Activated CD8-positive, alpha-beta memory T cell treated with anti-CD3 and anti-CD28 coated beads, Interleukin-2, amount 50 U/mL, for 4 hours (primary cell): Measurements from ENCODE around the gene SSR2.
A peak's percentile ranks its signal among the peaks of the same experiment; 100 is the strongest.
"Not testable (repeated sequence)": the region's sequence is repeated elsewhere in the genome, so short reads cannot be mapped to it uniquely, and the experiment has no call there.

Experiments
- DNase-seq: peaks from one replicate; pipeline ENCODE4 v3.0.0-alpha.2; 2020

SSR2 gene

DNA sequence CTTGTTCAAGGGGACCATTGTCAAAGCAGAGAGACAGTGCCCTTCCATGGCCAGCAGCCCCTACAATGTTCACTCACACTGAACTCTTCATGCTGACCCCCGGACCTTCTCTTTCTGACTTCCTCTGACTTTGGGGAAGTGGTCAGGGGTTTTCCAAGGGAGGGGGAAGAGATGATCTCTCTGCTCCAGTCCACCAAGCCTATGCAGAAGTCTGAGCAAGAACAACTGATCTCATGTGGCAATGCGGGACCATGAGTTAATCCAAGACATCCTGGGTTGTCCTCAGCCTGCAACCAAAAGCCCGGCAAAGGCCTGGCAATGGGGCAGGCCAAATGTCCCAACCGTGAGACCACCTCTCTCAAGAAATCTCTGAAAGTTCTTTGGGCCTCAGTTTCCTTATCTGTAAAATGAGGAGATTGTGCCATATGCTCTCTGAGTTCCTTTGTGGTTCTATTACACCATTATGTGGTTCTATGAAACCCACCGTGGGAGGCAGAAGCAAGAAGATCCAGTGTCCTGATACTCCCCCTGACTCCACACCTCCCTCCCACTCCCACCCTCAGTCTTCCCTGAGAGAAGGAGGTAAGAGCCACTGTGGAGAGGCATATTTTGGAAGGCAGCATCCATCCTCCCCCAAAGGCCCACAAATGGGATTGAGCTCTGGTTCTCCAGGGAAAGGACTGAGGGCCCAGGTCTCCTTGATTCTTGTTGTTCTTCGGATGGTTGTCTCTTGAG, 30.6 kb downstream of the SSR2 start:
- no peak for DNase-seq

DNA sequence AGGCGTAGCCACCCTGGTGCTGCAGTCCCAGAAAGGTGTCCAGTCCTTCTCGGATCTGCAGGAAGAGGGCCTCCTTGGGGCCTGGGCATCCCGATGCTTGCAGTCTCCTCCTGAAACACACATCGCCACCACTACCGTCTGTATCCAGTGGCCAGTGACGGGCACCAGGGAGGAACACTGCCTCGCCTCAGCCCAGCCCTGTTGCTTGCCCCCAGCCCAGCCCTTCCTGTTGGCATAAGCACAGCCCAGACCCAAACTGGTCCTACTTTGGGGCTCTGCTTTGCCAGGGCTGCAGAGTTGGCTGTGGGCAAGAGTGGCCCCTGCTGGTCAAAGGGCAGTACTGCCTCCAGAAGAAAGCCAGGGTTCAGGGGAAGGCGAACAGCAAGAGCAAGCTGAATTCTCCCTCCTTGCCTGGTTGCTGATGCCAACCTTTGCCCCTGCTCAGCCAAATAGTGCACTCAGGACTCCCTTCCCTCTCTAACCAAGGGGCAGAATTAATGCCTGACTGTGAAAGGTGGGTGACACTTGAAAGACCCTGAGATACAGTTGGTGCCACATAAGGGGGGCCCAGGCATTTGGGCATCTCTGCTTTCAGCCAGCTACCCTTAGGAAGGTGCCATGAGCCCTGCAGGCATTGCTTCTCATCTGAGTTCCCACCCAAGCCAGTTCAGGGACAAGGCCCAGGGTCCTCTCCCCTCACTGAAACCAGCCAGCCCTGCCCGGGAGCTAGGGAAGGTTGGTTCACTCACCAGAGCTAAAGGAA, 31.3 kb downstream of the SSR2 start:
- peak; percentile 76 for DNase-seq

- DNase-seq: not testable (repeated sequence)
These were observed 35.7 kb downstream of the SSR2 start for GRCh38 chr1:155984903-155985645.

DNA sequence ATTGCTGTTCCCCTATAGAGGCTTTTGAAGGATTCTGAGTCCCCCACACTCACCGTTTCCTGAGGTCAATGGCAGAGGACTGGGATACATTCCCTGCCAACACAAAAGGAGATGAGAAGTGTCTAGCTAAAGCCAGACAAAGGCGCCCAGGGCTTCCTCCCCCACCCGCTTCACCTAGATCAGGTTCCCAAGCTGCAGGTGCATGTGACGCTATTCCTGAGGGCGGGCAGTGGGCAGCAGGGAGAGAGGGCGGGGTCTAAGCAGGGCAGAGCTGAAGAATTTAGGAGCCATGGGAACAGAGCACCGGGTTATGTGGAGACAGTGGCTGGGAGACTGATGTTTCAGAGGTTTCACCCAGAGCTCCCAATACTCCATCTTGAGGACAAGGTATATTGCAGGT, 36.4 kb downstream of the SSR2 start:
- DNase-seq: no peak

DNA sequence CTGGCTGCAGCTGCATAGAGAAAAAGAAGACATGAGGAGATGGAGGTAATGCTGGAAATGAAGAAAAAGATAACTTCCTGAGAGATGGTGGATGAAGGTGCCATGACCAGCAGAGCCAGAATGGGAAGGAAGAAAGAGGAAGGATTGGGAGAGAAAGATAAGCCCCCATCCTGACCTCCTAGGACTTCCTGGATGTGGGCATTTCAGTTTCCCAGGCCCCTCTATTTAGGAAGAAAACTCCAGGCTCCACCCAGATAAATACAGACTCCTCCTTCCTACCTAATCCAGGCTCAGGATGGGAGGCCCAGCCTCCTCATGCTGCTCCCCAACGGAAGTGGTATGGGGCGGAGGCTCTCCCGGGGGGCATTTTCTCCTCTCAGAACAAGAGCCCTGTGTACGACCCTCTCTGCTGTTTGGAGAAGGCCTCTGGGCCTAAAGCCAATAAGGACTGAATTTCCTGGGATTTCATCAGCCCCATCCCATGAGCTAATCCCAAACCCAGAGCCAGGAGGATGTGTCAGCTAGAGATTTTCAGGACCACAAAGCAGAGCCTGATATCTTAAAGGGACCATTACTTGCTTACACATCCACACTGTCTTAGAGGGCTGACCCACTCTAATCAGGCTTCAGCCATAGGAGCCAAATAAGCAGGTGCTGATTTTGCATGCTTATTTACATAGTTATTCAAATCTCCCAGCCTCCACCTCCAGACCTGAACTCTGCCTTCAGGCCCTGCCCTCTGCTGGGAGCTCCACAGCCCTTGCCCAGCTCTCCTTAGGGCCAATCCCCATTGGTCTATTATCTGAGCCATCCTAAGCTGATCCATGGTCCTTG, 37.3 kb downstream of the SSR2 start:
- no peak for DNase-seq

- no peak for DNase-seq
These were observed 38.6 kb downstream of the SSR2 start for GRCh38 chr1:155982106-155982505.

DNA sequence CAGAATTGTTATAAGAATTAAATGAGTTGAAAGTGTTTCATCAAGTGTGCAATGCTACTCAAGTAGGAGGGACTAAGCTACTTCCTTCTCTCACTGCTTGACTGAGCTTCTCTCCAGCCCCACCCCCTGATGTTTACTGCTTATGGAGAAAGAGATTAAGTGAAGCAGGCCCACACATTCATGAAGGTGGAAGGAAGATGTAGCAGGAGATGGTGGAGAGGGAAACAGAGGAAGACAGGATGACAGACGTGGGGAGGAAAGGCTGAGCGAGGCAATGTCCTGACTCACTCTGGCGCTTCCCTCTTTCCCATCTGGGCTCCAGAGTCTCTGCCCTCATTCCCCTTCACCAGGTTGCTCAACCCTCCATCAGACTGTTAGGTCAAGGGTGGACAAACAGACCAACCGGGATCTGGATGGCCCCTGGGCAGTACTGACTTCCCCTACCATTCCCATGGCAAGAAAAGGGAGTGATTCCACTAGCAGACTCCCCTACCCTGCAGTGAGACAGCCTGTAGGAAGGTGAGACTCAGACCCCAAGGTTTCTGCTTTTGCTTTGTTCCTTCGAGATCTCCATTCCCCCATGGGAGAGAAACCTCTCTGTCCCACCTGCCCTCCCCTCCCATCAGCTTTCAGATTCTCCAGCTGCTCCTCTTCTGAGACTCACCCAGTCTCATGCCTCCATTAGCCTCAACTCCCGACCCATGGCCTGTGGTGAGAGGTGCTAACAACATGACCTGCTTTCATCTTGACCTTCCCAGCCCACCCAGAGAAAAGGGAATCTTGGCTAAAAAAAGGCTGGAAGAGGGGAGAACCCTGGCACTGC, 39.3 kb downstream of the SSR2 start:
- no peak for DNase-seq

DNA sequence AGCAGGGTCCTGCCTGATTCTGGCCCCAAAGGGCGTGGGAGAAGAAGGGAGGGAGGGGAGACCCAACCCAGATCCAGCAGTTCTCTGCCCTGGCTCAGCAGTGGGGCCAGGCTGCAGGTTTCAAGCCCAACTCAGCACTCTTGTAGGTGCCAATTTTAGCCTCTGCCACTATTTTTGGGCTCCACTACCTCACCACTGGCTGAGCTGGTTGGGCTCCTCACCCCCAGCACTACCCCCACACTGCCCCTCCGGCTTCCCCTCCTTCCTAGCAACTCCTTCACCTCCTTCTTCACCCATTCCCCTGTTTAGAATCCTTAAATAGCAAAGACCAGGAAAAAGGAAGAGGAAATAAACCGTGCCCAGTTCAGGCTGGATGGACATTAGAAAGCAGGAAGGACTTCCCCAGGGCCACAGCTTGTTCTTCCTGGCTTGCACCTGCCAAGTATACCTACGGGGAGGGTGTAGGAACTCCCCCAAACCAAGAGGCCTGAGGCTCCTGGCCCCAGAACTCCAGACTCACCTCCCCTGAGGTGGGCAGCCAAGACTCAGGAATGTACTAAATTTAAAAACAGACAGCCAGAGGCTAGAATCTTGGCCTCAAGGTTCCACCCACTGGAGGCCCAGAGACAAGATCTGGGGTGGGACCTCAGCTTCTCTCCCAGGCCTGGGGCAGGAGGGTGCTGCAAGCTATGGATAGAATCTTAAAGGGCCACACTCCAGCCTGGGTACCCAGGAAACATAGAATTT, 41.0 kb downstream of the SSR2 start:
- DNase-seq: no peak

DNA sequence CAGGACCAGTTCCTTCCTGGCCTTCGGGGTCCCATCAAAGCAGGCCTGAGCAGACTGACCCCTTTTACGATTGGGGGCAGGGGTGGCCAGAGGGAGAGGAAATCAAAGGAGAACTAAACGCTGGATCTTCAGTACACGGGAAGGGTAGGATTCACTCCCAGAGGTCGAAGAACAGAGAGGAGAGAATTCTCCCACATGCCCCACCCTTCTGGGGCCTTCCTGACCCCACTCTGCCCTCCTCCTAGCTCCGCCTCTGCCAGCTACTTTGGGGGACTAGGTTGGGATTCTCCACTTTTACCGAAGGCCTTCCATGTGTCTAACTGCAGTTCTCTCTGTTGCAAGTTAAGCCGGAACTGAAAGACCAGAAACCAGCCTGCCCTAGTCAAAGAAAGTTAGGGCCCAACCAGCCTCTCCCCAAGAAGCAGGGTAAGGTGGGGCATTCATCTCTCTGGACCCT, 41.8 kb downstream of the SSR2 start:
- DNase-seq: no peak

DNA sequence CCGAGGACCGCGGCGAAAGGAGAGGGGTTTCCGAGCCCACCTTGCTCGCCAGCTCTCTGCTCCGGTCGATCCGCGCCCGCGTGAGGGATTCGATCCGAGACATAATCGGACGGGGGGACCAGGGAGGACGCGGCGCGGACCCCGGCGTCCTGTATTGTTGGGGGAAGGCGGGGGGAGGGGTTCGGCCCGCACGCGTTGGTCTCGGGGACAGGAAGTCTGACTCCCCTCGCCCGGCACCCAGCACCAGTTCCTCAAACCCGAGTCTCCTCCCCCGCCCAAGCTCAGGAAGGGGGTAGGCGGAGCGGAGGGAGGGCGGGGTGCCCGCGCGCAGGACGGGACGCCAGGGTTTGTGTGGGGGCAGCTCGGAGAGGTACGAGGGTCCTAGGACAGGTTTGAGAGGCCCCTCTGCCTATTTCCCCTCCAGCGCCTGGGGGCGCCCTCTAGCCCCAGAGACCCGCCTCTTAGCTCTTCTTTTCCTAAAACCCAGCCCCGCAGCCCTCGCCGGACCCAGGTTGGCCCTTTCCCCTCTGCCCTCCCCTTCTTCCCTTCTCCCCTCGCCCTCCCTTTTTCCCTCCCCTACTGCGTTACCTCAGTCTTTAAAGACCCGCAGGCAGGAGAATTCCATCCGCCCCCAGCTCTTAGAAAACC, 42.3 kb downstream of the SSR2 start, which contains the start of gene ARHGEF2:
ARHGEF2 (minus strand) TSS at position 223 of the 648 bp plus-strand sequence; CDS start at position 103, 120 bp downstream.
- peak; percentile 86 for DNase-seq

GRCh38 chr1:155977690-155978324, 42.9 kb downstream of the SSR2 start:
- DNase-seq: peak; percentile 79

- DNase-seq: peak; percentile 39
These were observed 43.6 kb downstream of the SSR2 start for GRCh38 chr1:155976913-155977689.

DNA sequence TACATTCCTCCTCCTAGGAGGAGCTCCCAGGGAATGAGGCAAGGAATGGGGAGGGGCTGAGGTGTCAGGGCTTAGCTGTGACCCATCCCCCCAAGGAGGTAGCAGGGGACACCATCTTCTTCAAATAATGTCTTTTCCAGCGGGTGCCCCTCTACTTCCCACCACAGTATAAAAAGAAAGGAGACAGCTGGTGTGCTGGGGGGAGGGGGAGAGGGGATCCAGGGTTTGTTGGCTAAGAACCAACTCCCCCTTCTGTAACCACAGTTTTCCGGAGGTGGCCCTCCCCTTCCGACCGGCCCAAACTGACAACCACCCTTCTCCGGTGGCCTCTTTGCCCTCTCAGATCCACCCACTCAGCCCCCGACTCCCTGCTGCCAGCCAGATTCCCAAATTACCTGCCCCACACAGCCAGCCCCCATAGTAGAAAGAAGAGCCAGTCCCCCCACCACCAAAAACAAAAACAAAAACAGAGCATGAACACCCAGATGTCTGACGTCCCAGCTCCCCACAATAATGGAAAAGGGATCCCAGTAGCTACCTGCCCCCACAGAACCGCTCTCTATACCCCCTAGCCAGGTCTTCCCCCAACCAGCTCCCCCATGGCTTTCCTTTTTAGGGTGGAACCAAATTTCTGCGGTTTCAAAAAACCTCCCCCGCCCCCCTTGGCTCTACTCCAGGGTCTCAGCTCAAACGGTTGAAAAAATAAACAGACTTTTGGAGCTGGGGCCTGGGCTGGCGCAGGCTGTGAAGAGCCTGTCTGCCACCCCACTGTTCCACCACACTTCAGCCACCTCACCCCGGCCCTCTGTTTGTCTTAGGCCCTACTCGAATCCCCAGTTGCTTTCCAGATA, 44.5 kb downstream of the SSR2 start:
- peak; percentile 79 for DNase-seq

DNA sequence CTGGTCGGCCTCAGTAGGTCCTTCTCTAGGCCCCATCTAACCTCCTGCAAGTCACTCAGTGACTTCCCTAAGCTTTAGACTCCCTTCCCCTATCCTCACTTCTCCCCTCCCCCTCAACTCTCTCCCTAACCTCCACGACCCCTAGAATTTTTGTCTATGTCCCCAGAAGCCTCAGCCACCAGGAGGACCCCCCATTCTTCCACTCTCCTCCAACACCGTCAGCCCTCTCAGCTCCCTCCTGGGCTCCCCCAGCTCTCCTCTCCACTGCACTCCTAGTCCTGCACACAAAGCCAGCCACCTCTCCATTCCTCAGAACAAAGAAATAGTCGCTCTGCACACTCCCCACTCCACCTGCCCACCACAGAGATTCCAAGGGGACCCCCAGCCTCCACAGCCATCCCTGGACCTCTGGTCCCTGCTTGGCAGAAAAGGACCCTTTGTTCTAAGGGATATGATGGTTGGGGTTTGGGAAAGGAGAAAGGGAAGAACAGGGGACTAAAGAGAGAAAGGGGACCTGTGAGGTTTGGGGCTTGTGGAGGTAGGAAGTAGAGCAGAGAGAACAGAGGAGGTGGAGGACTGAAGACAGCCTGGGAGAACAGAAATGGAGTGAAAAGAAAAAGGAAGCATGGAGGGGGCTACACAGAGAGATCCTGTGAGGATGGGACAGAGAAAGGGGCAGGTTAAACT, 45.2 kb downstream of the SSR2 start:
- no peak for DNase-seq

DNA sequence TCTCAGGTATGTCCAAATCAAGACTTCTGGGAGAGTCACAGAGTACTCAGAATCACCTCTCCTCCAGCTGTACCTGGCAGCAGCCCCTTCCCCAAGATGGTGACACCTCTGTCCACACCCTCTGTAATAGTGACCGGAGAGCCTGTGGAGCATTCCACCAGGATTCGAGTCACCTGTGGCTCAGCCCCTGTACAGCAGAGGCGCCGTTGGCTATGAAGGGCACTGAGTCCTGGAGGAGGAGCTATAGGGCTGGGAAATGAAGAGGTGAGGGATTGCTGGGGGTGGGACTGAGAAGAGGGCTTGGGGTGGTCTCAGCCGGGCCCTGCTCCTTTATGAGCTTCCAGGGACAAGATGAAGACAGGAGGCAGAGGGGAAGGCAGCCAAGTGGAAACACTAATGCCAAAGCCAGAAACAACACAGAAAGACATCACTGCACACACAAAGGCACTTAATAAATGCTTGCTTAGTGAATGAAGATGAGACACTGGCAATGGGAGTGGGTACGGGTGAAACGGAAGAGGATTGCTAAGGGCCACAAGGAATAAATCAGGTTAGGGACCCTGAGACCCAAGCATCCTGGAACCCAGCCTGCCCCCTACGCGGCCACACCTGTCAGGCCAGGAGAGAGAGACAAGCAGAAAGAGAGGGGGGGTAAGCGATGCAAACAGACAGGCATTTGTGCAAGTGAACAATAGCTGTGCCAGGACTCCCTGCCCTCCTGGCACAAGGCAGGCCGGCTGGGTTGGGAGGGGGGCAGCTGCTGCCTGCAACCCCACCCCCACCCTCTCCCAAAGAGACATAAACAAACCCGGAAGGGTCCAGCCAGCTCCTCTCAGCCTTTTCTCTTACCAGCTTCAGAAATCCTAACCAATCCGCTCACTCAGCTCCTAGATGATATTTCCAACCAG, 46.3 kb downstream of the SSR2 start:
- DNase-seq: no peak

DNA sequence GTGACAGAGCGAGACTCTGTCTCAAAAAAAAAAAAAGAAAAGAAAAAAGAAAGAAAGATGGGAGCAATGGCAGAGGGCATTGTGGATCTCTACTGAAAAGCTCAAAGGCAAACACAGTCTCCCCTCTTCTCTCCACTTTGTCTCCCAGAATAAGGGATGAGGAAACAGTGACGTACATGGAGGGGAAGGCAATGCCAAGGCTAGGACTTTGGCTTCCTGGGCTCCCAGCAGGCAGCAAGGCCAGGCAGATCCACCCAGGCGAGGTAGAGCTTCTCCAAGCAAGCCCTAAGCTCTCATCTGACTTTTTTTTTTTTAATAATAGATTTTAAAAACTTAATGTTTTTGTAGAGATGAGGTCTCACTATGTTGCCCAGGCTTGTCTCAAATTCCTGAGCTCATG, 47.0 kb downstream of the SSR2 start:
- DNase-seq: no peak
